Neural cell (in vitro differentiated cells): Measurements from ENCODE around the gene HIPK4. TPM values are rescaled to one million over a fixed set of nuclear protein-coding genes. Genes with fewer than 3 reads are reported as not detected.
"Not testable (repeated sequence)": the region's sequence is repeated elsewhere in the genome, so short reads cannot be mapped to it uniquely, and the experiment has no call there.

Experiments used
- H2AFZ ChIP-seq: fragments of 200-600, 300-800 bp; sonication (generic), shearing (Covaris generic); 2 replicates; pipeline ENCODE4 v1.6.0; 2014; ENCODE audit warnings: low read depth, mild to moderate bottlenecking, antibody characterized with exemption, low read length, moderate library complexity
- H3F3A ChIP-seq: fragments of 200-600 bp; shearing (Covaris generic); 2 replicates; pipeline ENCODE4 v1.6.1; 2016; ENCODE audit warnings: mild to moderate bottlenecking, moderate library complexity, mixed read lengths, antibody characterized with exemption, low read length; ENCODE audit not compliant: insufficient read depth, poor library complexity, severe bottlenecking
- H3K27ac ChIP-seq: fragments of 200-600, 300-800 bp; sonication (generic), shearing (Covaris generic); 2 replicates; pipeline ENCODE4 v1.5.1; 2014; ENCODE audit warnings: mild to moderate bottlenecking, low read length, moderate library complexity
- H3K27me3 ChIP-seq: fragments of 300-800, 200-600 bp; sonication (generic), shearing (Covaris generic); 2 replicates; pipeline ENCODE4 v1.6.0; 2014; ENCODE audit warnings: mild to moderate bottlenecking, low read depth, low read length, moderate library complexity; ENCODE audit not compliant: insufficient read depth
- H3K36me3 ChIP-seq: fragments of 300-800, 200-600 bp; sonication (generic), shearing (Covaris generic); 2 replicates; pipeline ENCODE4 v1.5.1; 2014; ENCODE audit warnings: mild to moderate bottlenecking, antibody characterized with exemption, low read length, moderate library complexity; ENCODE audit not compliant: insufficient read depth
- H3K4me2 ChIP-seq: fragments of 300-800, 200-600 bp; sonication (generic), shearing (Covaris generic); 2 replicates; pipeline ENCODE4 v1.6.0; 2014; ENCODE audit warnings: mild to moderate bottlenecking, low read length
- H3K4me3 ChIP-seq: fragments of 300-800, 200-600 bp; sonication (generic), shearing (Covaris generic); 2 replicates; pipeline ENCODE4 v1.5.1; 2014; ENCODE audit warnings: mild to moderate bottlenecking, low read length, moderate library complexity
- H3K79me2 ChIP-seq: fragments of 200-600 bp; shearing (Covaris generic); replicated peaks from 2 replicates; pipeline ENCODE4 v1.6.0; 2014; ENCODE audit warnings: mild to moderate bottlenecking, low read length, moderate library complexity; ENCODE audit not compliant: insufficient read depth
- H3K9ac ChIP-seq: fragments of 300-800, 200-600 bp; sonication (generic), shearing (Covaris generic); 2 replicates; pipeline ENCODE4 v1.6.1; 2016; ENCODE audit warnings: mild to moderate bottlenecking, low read length, mixed read lengths
- H3K9me2 ChIP-seq: fragments of 200-600 bp; shearing (Covaris generic); 2 replicates; pipeline ENCODE4 v1.6.1; 2016; ENCODE audit warnings: mild to moderate bottlenecking, low read length, mixed read lengths; ENCODE audit not compliant: insufficient read depth
- H3K9me3 ChIP-seq: fragments of 200-600, 300-800 bp; sonication (generic), shearing (Covaris generic); 2 replicates; pipeline ENCODE4 v1.6.1; 2016; ENCODE audit warnings: mild to moderate bottlenecking, mixed run types, low read length, moderate library complexity, mixed read lengths
- H4K20me1 ChIP-seq: fragments of 200-600 bp; shearing (Covaris generic); 2 replicates; pipeline ENCODE4 v1.6.1; 2016; ENCODE audit warnings: mild to moderate bottlenecking, mixed run types; ENCODE audit not compliant: insufficient read depth
- CTCF ChIP-seq: fragments of 450-650 bp; IDR thresholded peaks from 2 replicates; pipeline ENCODE4 v1.5.1; 2014; ENCODE audit warnings: antibody characterized with exemption, mild to moderate bottlenecking, moderate library complexity; ENCODE audit not compliant: poor library complexity, severe bottlenecking
- EP300 ChIP-seq: fragments of 450-650 bp; conservative IDR thresholded peaks from 2 replicates; pipeline ENCODE4 v1.6.1; 2014; ENCODE audit warnings: antibody characterized with exemption, mild to moderate bottlenecking, moderate library complexity; ENCODE audit not compliant: poor library complexity, severe bottlenecking
- EZH2 ChIP-seq: fragments of 200-600, 300-800 bp; shearing (Covaris generic), sonication (generic); IDR thresholded peaks from 2 replicates; pipeline ENCODE4 v1.6.1; 2014; ENCODE audit warnings: antibody characterized with exemption, low read length, borderline replicate concordance, mild to moderate bottlenecking; ENCODE audit not compliant: insufficient read depth, poor library complexity, severe bottlenecking
- MXI1 ChIP-seq: fragments of 450-650 bp; conservative IDR thresholded peaks from 2 replicates; pipeline ENCODE4 v1.6.1; 2014; ENCODE audit warnings: antibody characterized with exemption, mild to moderate bottlenecking; ENCODE audit not compliant: poor library complexity, severe bottlenecking
- POLR2AphosphoS5 ChIP-seq: IDR thresholded peaks from 2 replicates; pipeline ENCODE4 v1.6.1; 2012
- RAD21 ChIP-seq: fragments of 450-650 bp; conservative IDR thresholded peaks from 2 replicates; pipeline ENCODE4 v1.6.1; 2014; ENCODE audit warnings: antibody characterized with exemption, mild to moderate bottlenecking, moderate library complexity
- SMC3 ChIP-seq: fragments of 450-650 bp; conservative IDR thresholded peaks from 2 replicates; pipeline ENCODE4 v1.6.1; 2014; ENCODE audit warnings: antibody characterized with exemption, mild to moderate bottlenecking, moderate library complexity; ENCODE audit not compliant: poor library complexity
- TAF1 ChIP-seq: IDR thresholded peaks from 2 replicates; pipeline ENCODE4 v1.6.1; 2012; ENCODE audit warnings: low read depth
- polyA plus RNA-seq: library from polyadenylated mRNA; depleted of rRNA; stranded (reverse); fragments of >200 nt; gene quantifications from 2 replicates; pipeline ENCODE4 v1.2.3, GENCODE V29; 2014
- TF ChIP-seq, protein P1 (sequence below): IDR thresholded peaks from 2 replicates; pipeline ENCODE4 v1.6.1; 2012; ENCODE audit warnings: borderline replicate concordance

HIPK4 gene
- polyA plus RNA-seq, 1 donor from 2014 or later = not detected

- not testable (repeated sequence) for H3K4me2 ChIP-seq, H3K9me3 ChIP-seq, H3K27me3 ChIP-seq, H3K9me2 ChIP-seq, H3K36me3 ChIP-seq, H3K27ac ChIP-seq, H2AFZ ChIP-seq, H3K4me3 ChIP-seq, H3F3A ChIP-seq, H4K20me1 ChIP-seq, H3K79me2 ChIP-seq, H3K9ac ChIP-seq
Observed at GRCh38 chr19:40333083-40333482, 56.9 kb downstream of the HIPK4 start.

- Histone ChIP-seq H3K4me3 (no peak overlapping the region), H4K20me1 (no peaks in the 10 kb centered on the region), H3K36me3 (no peaks in the 10 kb centered on the region), H3F3A (no peaks in the 10 kb centered on the region), H3K9me3 (no peaks in the 10 kb centered on the region), H3K27ac (no peak overlapping the region), H3K9ac (no peak overlapping the region), H2AFZ (no peak overlapping the region), H3K9me2 (no peaks in the 10 kb centered on the region), H3K4me2 (no peak overlapping the region), H3K27me3 (no peaks in the 10 kb centered on the region), H3K79me2 (no peaks in the 10 kb centered on the region)
- TF ChIP-seq EP300 (no peak), EZH2 (no peak), MXI1 (no peak), CTCF (no peak)
- TF ChIP-seq, protein P1, sequence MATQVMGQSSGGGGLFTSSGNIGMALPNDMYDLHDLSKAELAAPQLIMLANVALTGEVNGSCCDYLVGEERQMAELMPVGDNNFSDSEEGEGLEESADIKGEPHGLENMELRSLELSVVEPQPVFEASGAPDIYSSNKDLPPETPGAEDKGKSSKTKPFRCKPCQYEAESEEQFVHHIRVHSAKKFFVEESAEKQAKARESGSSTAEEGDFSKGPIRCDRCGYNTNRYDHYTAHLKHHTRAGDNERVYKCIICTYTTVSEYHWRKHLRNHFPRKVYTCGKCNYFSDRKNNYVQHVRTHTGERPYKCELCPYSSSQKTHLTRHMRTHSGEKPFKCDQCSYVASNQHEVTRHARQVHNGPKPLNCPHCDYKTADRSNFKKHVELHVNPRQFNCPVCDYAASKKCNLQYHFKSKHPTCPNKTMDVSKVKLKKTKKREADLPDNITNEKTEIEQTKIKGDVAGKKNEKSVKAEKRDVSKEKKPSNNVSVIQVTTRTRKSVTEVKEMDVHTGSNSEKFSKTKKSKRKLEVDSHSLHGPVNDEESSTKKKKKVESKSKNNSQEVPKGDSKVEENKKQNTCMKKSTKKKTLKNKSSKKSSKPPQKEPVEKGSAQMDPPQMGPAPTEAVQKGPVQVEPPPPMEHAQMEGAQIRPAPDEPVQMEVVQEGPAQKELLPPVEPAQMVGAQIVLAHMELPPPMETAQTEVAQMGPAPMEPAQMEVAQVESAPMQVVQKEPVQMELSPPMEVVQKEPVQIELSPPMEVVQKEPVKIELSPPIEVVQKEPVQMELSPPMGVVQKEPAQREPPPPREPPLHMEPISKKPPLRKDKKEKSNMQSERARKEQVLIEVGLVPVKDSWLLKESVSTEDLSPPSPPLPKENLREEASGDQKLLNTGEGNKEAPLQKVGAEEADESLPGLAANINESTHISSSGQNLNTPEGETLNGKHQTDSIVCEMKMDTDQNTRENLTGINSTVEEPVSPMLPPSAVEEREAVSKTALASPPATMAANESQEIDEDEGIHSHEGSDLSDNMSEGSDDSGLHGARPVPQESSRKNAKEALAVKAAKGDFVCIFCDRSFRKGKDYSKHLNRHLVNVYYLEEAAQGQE = no peak
Observed at GRCh38 chr19:40332669-40333068, 57.3 kb downstream of the HIPK4 start.

DNA sequence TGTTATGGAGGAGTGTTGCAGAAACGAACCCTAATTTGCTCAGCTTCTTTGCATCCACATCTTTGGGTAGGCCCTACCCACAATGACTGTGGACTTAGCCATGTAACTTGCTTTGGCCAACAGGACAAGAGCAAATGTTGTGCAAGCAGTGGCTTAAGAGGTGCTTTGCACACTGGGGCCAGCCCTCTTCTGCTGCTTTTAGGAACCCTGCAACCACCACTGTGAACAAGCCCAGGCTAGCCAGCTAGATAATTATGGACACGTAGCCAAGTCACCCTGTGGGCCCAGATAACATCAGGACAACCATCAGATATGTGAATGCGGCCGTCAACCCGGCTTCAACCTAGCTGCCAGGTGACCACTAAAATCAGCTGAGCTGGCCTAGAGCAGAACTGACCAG lies 58.9 kb downstream of the HIPK4 start:
- Histone ChIP-seq H3K27ac (no peak overlapping the region), H3K27me3 (no peaks in the 10 kb centered on the region), H3K9me2 (no peaks in the 10 kb centered on the region), H3K4me2 (no peak overlapping the region), H3F3A (no peaks in the 10 kb centered on the region), H3K79me2 (no peaks in the 10 kb centered on the region), H3K9ac (no peak overlapping the region), H4K20me1 (no peaks in the 10 kb centered on the region), H3K4me3 (no peak overlapping the region), H3K9me3 (no peaks in the 10 kb centered on the region), H3K36me3 (no peaks in the 10 kb centered on the region), H2AFZ (no peak overlapping the region)
- TF ChIP-seq, protein P1 = no peak
- TF ChIP-seq MXI1 (no peak), SMC3 (no peak), EP300 (no peak), CTCF (no peak), RAD21 (no peak), TAF1 (no peak), EZH2 (no peak), POLR2AphosphoS5 (no peak)
